A549 (cell line): ENCODE data around the gene CNTFR.

ENCODE experiments used
- CHD2 ChIP-seq: fragments of 150-350 bp; IDR thresholded peaks from 2 replicates; pipeline ENCODE4 v1.6.1; 2014; ENCODE audit warnings: low read length; ENCODE audit not compliant: partially characterized antibody
- HDAC2 ChIP-seq: fragments of 200-600 bp; sonication (generic); IDR thresholded peaks from 2 replicates; pipeline ENCODE4 v1.6.1; 2016
- RARB ChIP-seq: fragments of 250-450 bp; sonication (Bioruptor Pico); IDR thresholded peaks from 2 replicates; pipeline ENCODE4 v1.8.0; 2021; ENCODE audit warnings: mild to moderate bottlenecking, moderate library complexity
- RFX5 ChIP-seq: fragments of 450-650 bp; IDR thresholded peaks from 2 replicates; pipeline ENCODE4 v1.7.1; 2014; ENCODE audit warnings: antibody characterized with exemption, mild to moderate bottlenecking, moderate library complexity
- TF ChIP-seq, protein P1 (sequence below): fragments of >200 bp; sonication (Bioruptor Twin); formaldehyde crosslinking; IDR thresholded peaks from 3 replicates; pipeline ENCODE4 v1.5.1; 2016

DNA sequence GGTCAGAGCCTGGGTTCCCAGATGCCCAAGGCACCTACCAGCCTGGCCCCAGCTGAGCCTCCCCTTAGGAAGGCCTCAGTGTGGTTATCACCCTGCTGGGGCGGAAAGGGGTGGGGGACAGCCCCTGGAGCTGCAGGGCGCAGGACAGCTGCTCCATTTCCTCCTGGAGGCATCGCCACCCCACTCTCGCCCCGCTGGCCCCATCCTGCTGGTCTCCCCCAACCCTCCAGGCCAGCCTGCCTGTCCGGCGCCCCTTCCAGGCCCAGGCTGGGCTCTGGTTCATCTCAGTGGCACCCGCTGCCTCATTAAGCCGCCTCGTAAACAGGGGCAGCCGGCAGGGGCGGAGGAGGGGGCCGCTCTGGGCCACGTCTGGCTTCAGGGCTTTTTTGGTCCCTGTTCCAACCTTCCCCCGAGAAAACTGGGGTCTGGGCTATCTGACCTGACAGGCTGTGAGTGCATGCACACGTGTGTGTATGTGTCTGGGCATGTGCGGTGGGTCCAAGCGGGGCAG lies 36.0 kb downstream of the CNTFR start:
- TF ChIP-seq, protein P1, sequence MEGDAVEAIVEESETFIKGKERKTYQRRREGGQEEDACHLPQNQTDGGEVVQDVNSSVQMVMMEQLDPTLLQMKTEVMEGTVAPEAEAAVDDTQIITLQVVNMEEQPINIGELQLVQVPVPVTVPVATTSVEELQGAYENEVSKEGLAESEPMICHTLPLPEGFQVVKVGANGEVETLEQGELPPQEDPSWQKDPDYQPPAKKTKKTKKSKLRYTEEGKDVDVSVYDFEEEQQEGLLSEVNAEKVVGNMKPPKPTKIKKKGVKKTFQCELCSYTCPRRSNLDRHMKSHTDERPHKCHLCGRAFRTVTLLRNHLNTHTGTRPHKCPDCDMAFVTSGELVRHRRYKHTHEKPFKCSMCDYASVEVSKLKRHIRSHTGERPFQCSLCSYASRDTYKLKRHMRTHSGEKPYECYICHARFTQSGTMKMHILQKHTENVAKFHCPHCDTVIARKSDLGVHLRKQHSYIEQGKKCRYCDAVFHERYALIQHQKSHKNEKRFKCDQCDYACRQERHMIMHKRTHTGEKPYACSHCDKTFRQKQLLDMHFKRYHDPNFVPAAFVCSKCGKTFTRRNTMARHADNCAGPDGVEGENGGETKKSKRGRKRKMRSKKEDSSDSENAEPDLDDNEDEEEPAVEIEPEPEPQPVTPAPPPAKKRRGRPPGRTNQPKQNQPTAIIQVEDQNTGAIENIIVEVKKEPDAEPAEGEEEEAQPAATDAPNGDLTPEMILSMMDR: no peak
- TF ChIP-seq CHD2: no peak
- no peak for TF ChIP-seq RARB
- TF ChIP-seq RFX5: no peak
- TF ChIP-seq HDAC2: no peak
